ENCODE results near the gene SLC6A18. TPM values are rescaled to one million over a fixed set of nuclear protein-coding genes. Genes with fewer than 3 reads are reported as not detected.

SLC6A18 gene
- total and polyA plus RNA-seq, 8 donors = 0.14 TPM; not detected in 7

DNA sequence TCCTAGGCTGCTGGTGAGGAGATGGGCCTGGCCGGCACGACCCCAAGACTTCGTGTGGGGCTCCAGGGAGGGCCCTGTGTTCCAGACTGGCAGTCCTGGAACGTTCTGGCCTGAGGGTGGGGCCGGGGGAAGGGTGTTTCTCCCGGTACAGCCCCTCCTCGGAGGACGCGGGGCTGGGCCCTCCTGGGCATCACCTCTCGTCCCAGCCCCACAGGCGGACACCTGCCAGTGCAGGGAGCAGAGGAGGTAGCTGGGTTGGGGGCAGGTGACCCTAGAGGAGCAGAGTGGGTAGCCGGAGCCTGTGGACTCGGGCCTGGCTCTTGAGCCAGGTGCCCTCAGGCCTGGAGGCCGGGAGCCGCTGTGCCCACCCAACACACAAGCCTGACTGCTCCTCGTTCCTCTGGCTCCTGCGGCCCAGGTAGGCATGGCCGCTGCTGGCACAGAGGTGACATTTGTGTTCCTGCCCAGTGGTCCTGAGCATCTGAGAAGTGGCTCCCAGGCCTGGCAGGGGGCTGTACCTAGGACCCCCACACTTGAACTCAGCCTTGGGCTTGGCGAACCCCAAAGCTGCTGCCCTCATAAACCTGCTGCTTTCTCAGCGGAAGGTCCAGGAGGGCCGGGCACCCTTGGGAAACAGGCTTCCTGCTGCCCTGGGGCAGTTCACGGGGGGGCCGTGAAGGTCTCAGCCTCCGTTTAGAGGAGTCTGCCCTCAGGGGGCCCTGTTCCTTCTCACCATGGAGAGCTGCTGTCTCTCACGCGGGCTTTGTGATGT is 23.0 kb upstream of the SLC6A18 start:
- WGBS, 2 donors = 85 to 87% methylated on average over 24 to 26 of the region's 26 CpGs
- H3K27me3 ChIP-seq = no peaks in the 10 kb centered on the region
- DNase-seq = peak in 2 of 6 donors; percentile 29 to 45

DNA sequence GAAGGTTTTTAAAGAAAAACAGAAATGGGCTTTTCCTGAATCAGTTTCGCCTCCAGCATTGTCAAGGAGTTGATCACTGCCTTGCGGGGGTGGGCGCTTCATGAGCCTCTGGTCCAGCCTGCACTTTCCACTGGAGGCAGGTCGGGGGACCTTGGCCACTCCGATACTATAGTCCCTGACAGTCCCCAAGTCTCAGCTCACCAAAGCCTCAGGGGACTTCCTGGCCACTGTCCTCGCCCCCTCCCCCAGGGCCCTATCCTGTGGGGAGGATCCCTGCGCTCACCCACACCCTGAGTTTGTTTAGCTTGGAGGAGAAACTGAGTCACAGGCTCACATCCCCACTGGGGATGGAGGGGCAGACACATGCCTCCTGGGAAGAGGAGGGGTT is 22.4 kb upstream of the SLC6A18 start:
- no peaks in the 10 kb centered on the region for H3K27me3 ChIP-seq
- FAIRE-seq (no peak), ATAC-seq (no peak), DNase-seq (peak in 1 of 6 donors; percentile 14)
- no peak overlapping the region for H3K27ac ChIP-seq
- no peak overlapping the region for H3K4me3 ChIP-seq
- TF ChIP-seq, protein P1, sequence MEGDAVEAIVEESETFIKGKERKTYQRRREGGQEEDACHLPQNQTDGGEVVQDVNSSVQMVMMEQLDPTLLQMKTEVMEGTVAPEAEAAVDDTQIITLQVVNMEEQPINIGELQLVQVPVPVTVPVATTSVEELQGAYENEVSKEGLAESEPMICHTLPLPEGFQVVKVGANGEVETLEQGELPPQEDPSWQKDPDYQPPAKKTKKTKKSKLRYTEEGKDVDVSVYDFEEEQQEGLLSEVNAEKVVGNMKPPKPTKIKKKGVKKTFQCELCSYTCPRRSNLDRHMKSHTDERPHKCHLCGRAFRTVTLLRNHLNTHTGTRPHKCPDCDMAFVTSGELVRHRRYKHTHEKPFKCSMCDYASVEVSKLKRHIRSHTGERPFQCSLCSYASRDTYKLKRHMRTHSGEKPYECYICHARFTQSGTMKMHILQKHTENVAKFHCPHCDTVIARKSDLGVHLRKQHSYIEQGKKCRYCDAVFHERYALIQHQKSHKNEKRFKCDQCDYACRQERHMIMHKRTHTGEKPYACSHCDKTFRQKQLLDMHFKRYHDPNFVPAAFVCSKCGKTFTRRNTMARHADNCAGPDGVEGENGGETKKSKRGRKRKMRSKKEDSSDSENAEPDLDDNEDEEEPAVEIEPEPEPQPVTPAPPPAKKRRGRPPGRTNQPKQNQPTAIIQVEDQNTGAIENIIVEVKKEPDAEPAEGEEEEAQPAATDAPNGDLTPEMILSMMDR (IDR thresholded peaks at IDR 0.05) = no peak
- H3K36me3 ChIP-seq = no peaks in the 10 kb centered on the region
- WGBS, 2 donors = 89 to 91% methylated on average over 7 of the region's 7 CpGs
- H3K4me1 ChIP-seq = peaks cover 0 to 4% (median 3%) of the 10 kb centered on the region in 3 donors
- intact Hi-C loops (cut with DNase I) = no loop called here
- H3K9me3 ChIP-seq = no peaks in the 10 kb centered on the region

More for the DNA sequence above, 23.0 kb upstream of the SLC6A18 start:
- peaks cover 0 to 4% (median 3%) of the 10 kb centered on the region in 3 donors for H3K4me1 ChIP-seq
- no peaks in the 10 kb centered on the region for H3K9me3 ChIP-seq
- intact Hi-C loops (cut with DNase I) = no loop called here
- H3K36me3 ChIP-seq = no peaks in the 10 kb centered on the region
- no peak for FAIRE-seq
- TF ChIP-seq, protein P1 (IDR thresholded peaks at IDR 0.05) = no peak
- no peak for ATAC-seq
- no peak overlapping the region for H3K27ac ChIP-seq
- H3K4me3 ChIP-seq = no peak overlapping the region

DNA sequence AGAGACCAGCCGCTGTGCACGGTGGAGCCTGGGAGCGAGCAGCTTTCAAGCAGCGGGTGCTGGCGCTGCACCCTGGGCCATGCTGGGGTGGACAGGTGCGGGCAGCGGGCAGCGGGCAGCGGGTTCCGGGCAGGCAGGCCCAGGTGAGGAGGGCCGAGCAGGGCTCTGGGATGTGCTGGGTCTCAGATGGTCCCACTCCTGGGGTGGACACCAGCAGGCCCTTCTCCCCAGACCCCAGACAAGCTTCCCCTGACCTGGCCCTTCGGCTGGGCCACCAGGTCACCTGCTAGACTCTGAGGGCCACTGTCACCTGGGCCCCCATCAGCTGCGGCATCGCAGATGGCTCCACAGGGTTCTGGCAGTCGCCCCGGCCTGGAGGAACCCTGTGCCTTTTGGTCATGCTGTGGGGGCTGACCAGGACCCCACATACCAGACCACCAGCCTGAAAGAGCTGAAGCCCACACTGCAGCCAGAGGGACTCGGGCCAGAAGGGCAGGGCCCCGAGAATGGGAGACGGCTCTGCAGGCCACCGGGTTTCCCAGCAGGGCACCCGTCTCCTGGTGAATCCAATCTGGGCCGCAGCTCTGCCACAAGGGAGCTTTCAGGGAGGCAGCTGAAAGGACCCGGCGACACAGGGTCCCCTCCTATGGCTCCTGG is 21.7 kb upstream of the SLC6A18 start:
- Histone ChIP-seq H3K36me3 (no peaks in the 10 kb centered on the region), H3K27ac (no peak overlapping the region), H3K4me1 (peaks cover 0 to 4% (median 3%) of the 10 kb centered on the region in 3 donors), H3K4me3 (no peak overlapping the region), H3K9me3 (no peaks in the 10 kb centered on the region), H3K27me3 (no peaks in the 10 kb centered on the region)
- TF ChIP-seq, protein P1 (IDR thresholded peaks at IDR 0.05) = no peak
- peak in 2 of 6 donors; percentile 24 to 68 for DNase-seq
- 89 to 92% methylated on average over 22 to 24 of the region's 24 CpGs for WGBS, 2 donors
- FAIRE-seq = no peak
- intact Hi-C loops (cut with DNase I) = no loop called here
- ATAC-seq = no peak

DNA sequence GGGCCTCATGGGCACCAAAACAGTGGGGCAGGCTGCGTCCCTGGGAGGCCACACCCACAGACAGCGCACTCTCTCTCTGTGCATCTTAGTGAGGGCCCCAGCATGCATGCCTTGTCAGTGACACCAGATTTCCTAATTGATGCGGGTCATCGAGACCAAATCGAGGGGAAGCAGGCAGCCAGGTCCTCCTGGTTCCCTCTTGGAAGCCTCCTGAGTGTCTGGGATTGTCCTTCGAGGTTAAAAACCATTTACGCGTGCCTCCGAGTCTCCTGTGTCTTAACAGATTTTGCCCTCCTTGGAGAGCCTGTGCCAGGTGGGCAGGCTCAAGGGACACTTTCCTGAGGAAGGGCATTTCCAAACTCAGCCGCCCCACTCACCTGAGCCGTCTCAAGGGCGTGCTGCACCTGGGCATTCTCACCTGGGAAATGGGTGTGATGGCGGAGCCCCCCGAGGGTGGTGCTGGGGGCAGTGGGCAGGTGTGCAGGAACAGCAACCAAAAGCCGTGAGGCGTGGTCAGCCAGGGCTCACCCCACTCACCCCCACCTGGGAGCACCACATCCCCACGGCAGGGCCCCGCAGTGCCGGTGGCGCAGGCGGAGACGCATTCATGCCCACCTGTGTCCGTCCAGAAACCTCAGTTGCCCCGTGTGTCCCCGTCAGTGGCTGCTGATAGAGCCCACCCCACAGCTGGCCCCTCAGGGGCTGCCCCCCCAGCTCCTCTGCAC is 21.1 kb upstream of the SLC6A18 start:
- peaks cover 0 to 4% (median 3%) of the 10 kb centered on the region in 3 donors for H3K4me1 ChIP-seq
- H3K4me3 ChIP-seq = no peak overlapping the region
- peak overlapping the region in 2 of 4 donors; percentile 35 to 67 for H3K27ac ChIP-seq
- TF ChIP-seq, protein P1 (IDR thresholded peaks at IDR 0.05) = no peak
- WGBS, 2 donors = 73 to 77% methylated on average over 25 of the region's 25 CpGs
- no peaks in the 10 kb centered on the region for H3K9me3 ChIP-seq
- no peaks in the 10 kb centered on the region for H3K36me3 ChIP-seq
- FAIRE-seq (no peak), ATAC-seq (no peak), DNase-seq (peak in 1 of 6 donors; percentile 70)
- intact Hi-C loops (cut with DNase I) = no loop called here
- no peaks in the 10 kb centered on the region for H3K27me3 ChIP-seq

Data from pancreas (tissue), 10 donors.